Right lobe of liver (tissue), 6 donors: ENCODE results near the gene OBSCN. TPM values are rescaled to one million over a fixed set of nuclear protein-coding genes. Genes with fewer than 3 reads are reported as not detected.

ENCODE experiments used
- ATAC-seq, 4 donors: fragments of 200-7000 bp; cut with Tn5 transposase; one replicate each; pipeline ENCODE4 v1.9.1; 2020; ENCODE audit warnings: mild to moderate bottlenecking in 4 of 4, moderate library complexity in 4 of 4
- DNase-seq, 3 donors: peaks; one replicate each; pipeline ENCODE4 v3.0.0-alpha.2; 2020
- H3K27ac ChIP-seq, 3 donors: fragments of 200-600 bp; one replicate each; pipeline ENCODE4 v1.8.0; 2022
- H3K27me3 ChIP-seq, 2 donors: fragments of 200-600 bp; one replicate each; pipeline ENCODE4 v1.8.0; 2022
- H3K36me3 ChIP-seq, 4 donors: fragments of 200-600 bp; sonication (generic) in 1 of 4; one replicate each; pipeline versions ENCODE4 v1.5.1 to v1.8.0; 2017 to 2022; ENCODE audit warnings: control low read depth in 1 of 4
- H3K4me1 ChIP-seq, 4 donors: fragments of 200-600 bp; sonication (generic) in 1 of 4; one replicate each; pipeline versions ENCODE4 v1.5.1 to v1.8.0; 2017 to 2022; ENCODE audit warnings: control low read depth in 1 of 4
- H3K4me3 ChIP-seq, 3 donors: fragments of 200-600 bp; one replicate each; pipeline ENCODE4 v1.8.0; 2022
- H3K9me3 ChIP-seq, 4 donors: fragments of 200-600 bp; sonication (generic) in 1 of 4; one replicate each; pipeline versions ENCODE4 v1.5.1 to v1.8.0; 2017 to 2022; ENCODE audit warnings: control low read depth in 1 of 4
- POLR2A ChIP-seq: fragments of 450-650 bp; IDR thresholded peaks from one replicate; pipeline ENCODE4 v1.6.1; 2017; ENCODE audit warnings: antibody characterized with exemption, mild to moderate bottlenecking
- WGBS: methylation state at CpG from one replicate; pipeline ENCODE4 v1.1.6; 2018; ENCODE audit warnings: low coverage, low lambda C conversion rate; ENCODE audit not compliant: insufficient coverage; ENCODE audit errors: missing lambda C conversion rate; 5-methylcytosine and 5-hydroxymethylcytosine counted together
- intact Hi-C, 2 donors: fragments of 100-400 bp; cut with DNase I; formaldehyde crosslinking; loops; one replicate each; pipeline versions ENCODE4 v1.11.2 to v1.14.1; 2022
- total RNA-seq, 6 experiments: library from RNA; depleted of rRNA in 2 of 6; stranded (reverse); fragments of >200 nt in 2 of 6; fragmentation: NEBNext Ultra II Directional in 3 of 6; extraction: Animal tissue kit (Norgen Biotek cat#: 25700) in 3 of 6; gene quantifications; one replicate each; pipeline versions ENCODE4 v1.1.0 to v1.2.4, GENCODE V29; 2016 to 2023
- TF ChIP-seq, protein P1 (sequence below), 4 donors: fragments of 200-600 bp in 3 of 4; fragments of 450-650 bp in 1 of 4; IDR thresholded peaks; one replicate each; pipeline versions ENCODE4 v1.5.1 to v1.8.0; 2016 to 2022; ENCODE audit warnings: antibody characterized with exemption in 4 of 4, mild to moderate bottlenecking in 2 of 4
- donor health status: DM: no; HTN: yes; CAD: no.
- donor health status: DM: no; HTN: no; CAD: no.
- donor health status: DM: no; HTN: no; CAD: no.
- donor health status: DM: no; HTN: yes; CAD: no.
- donor health status: DM: no; HTN: yes; CAD: no.

OBSCN gene
- total RNA-seq, 6 experiments from 2014 or later = 0.43 to 3.5 (median 2.0) TPM

DNA sequence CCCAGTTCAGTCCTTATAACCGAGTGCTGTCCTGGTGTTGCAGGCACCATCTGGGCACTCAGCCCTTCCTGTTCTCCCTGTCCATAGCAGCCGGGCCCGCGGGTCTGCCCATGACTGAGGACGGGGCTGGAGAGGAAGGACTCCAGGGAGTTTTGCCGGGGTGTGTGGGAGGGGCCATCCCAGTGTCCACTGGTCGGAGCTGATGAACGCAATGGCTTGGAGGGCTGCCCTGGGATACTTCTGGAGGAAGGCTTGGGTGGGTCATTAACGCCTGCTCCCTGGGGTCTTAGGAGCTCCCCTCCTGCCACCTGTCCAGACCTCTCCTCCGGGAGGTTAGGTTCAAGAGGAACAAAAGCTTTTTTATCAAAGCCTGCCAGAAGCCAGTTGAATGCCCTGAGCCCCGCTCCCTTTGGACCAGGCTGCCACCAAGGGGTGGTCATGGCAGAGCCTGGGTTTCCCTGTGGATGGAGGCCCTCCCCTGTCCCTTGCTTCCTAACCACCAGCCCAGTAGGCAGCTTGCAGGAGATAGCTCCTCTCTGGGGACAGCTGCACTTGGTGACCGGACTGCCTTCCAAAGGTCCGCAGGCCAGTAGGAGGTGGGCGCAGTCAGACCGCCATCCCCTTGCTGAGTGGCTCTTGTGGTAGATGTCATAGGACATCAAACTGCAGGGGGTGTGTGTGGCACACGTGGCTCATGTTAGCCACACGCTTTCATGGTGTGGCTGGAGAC lies 137.5 kb downstream of the OBSCN start:
- intact Hi-C loops = no loop called here
- 20% methylated on average over 1 of the region's 17 CpGs for whole genome bisulfite sequencing
- TF ChIP-seq POLR2A = no peak
- TF ChIP-seq, protein P1, sequence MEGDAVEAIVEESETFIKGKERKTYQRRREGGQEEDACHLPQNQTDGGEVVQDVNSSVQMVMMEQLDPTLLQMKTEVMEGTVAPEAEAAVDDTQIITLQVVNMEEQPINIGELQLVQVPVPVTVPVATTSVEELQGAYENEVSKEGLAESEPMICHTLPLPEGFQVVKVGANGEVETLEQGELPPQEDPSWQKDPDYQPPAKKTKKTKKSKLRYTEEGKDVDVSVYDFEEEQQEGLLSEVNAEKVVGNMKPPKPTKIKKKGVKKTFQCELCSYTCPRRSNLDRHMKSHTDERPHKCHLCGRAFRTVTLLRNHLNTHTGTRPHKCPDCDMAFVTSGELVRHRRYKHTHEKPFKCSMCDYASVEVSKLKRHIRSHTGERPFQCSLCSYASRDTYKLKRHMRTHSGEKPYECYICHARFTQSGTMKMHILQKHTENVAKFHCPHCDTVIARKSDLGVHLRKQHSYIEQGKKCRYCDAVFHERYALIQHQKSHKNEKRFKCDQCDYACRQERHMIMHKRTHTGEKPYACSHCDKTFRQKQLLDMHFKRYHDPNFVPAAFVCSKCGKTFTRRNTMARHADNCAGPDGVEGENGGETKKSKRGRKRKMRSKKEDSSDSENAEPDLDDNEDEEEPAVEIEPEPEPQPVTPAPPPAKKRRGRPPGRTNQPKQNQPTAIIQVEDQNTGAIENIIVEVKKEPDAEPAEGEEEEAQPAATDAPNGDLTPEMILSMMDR (IDR thresholded peaks at IDR 0.05) = no peak
- Histone ChIP-seq H3K36me3 (no peaks in the 10 kb centered on the region), H3K27ac (no peak overlapping the region), H3K9me3 (no peaks in the 10 kb centered on the region), H3K27me3 (no peaks in the 10 kb centered on the region), H3K4me1 (no peaks in the 10 kb centered on the region), H3K4me3 (no peak overlapping the region)
- no peak for ATAC-seq
- DNase-seq = peak; percentile 6 to 49 (median 32)

DNA sequence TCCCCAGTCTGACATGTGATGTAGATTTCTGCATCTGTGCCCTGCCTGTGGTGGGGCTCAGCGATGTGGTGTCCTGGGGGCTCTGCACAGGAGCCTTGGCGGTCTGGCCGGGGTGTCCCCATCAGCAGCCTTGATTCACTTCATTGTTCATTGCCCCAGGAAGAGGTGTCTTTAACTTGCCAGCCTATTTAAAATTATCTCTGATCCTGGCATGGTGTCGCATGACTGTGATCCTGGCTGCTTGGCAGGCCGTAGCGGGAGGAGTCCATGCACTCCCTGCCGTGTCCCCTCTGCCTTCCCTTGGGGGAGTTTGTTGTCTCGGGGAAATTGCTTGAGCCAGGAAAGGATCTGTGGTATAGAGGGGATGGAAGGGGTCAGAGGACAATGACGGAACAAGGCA lies 138.9 kb downstream of the OBSCN start:
- TF ChIP-seq POLR2A = no peak
- TF ChIP-seq, protein P1 (IDR thresholded peaks at IDR 0.05) = no peak
- intact Hi-C loops = no loop called here
- Histone ChIP-seq H3K4me1 (no peaks in the 10 kb centered on the region), H3K27me3 (no peaks in the 10 kb centered on the region), H3K27ac (no peak overlapping the region), H3K9me3 (no peaks in the 10 kb centered on the region), H3K36me3 (no peaks in the 10 kb centered on the region), H3K4me3 (no peak overlapping the region)
- 79% methylated on average over 5 of the region's 9 CpGs for WGBS
- DNase-seq = peak; percentile 5 to 30 (median 28)
- ATAC-seq = no peak

DNA sequence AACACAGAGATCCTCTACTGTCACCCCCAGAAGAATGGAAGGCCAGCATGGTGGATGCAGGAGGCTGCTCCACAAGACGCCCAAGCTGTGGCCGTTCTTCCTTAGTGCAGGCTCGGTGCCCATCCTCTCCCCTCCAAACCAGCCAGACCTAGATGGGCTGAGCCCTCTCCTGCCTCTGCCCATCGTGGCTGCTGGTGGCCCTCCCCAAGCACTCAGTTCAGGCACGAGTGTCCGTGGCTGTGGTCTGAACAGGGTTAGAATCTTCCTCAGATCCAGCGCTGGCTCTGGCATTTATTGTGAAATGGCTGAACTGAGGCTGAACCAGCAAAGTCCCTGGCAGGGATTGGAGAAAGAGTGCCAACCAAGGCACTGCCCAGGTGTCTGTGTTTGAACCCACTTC lies 139.3 kb downstream of the OBSCN start:
- DNase-seq (peak; percentile 10 to 28 (median 26)), ATAC-seq (no peak)
- H3K36me3 ChIP-seq = no peaks in the 10 kb centered on the region
- no peak overlapping the region for H3K27ac ChIP-seq
- WGBS = 70% methylated on average over 7 of the region's 7 CpGs
- TF ChIP-seq, protein P1 (IDR thresholded peaks at IDR 0.05) = no peak
- no peak for TF ChIP-seq POLR2A
- no peak overlapping the region for H3K4me3 ChIP-seq
- intact Hi-C loops = no loop called here
- no peaks in the 10 kb centered on the region for H3K9me3 ChIP-seq
- H3K4me1 ChIP-seq = no peaks in the 10 kb centered on the region
- no peaks in the 10 kb centered on the region for H3K27me3 ChIP-seq

DNA sequence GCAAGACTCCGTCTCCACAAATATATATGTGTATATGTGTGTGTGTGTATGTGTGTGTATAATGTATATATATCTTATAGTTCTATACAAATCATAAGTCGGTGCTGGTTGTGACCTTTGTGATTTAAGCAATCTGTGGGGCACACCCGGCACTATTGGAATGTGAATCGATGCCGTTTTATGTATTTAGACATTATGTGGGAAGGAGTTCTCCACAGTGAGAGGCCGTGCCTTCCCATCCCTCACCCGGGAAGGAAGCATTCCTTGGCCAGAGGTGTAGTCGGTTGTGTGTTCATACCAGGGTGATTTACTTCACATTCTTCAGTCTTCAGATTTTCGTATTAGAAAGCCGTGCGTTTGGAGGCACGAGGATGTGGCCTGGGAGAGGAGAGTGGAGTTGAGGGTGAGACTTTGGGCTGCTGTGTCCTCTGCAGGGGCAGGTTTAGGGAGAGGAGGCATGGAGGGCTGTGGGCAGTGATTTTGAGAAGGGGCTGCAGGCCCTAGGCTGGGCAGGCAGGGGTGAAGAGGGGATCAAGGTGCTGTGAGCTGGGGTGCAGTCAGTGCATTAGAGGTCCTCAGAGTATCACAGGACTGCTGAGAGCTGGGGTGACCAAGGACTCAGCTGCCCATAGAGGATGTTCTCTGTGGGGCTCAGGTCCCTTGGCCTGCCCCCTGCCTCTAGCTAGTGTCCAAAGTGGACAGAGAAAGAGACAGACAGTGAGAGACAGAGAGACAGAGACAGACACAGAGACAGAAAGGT lies 141.0 kb downstream of the OBSCN start:
- no peak for TF ChIP-seq POLR2A
- TF ChIP-seq, protein P1 (IDR thresholded peaks at IDR 0.05) = no peak
- H3K4me3 ChIP-seq = no peak overlapping the region
- H3K27ac ChIP-seq = no peak overlapping the region
- no peak for ATAC-seq
- intact Hi-C loops = no loop called here
- no peaks in the 10 kb centered on the region for H3K4me1 ChIP-seq
- no peaks in the 10 kb centered on the region for H3K36me3 ChIP-seq
- DNase-seq = peak in 2 of 3 donors; percentile 5 to 24
- H3K27me3 ChIP-seq = no peaks in the 10 kb centered on the region
- 70% methylated on average over 10 of the region's 12 CpGs for WGBS
- no peaks in the 10 kb centered on the region for H3K9me3 ChIP-seq
